ENCODE results near the gene FAM120B. TPM values are rescaled to one million over a fixed set of nuclear protein-coding genes. Genes with fewer than 3 reads are reported as not detected.
A peak's percentile ranks its signal among the peaks of the same experiment; 100 is the strongest.

FAM120B gene
- 17.9 TPM for polyA plus RNA-seq (2013)

GRCh38 chr6:170306324-170307079, at the start of gene FAM120B:
FAM120B (plus strand) TSS chr6:170306758; CDS start chr6:170317391, 10,633 bp downstream.
- peaks cover 2 to 24% (median 19%) of the 10 kb centered on the region in 4 experiments for H3K4me1 ChIP-seq (ENCODE audit: control extremely low read depth in 1 of 4, control insufficient read depth in 4 of 4, insufficient read depth in 4 of 4, low read length in 3 of 4)
- CTCF ChIA-PET: interaction anchor here (0.9 to 1.6 kb wide), 3 partner anchors 11 to 503 kb away, joined by 3 to 4 read pairs (median 4); no protein-coding TSS in a partner anchor
- under 1% methylated on average over 79 of the region's 97 CpGs for WGBS (ENCODE audit: insufficient coverage)

GRCh38 chr6:170257376-170257775, 49.2 kb upstream of the FAM120B start:
- ChIA-PET POLR2A (no interaction called here), CTCF (interaction anchor here (0.7 kb wide), 1 partner anchor 19 kb away, joined by 3 read pairs; no protein-coding TSS in a partner anchor)
- H3K27ac ChIP-seq (ENCODE audit: insufficient read depth in 1 of 2, low read depth in 1 of 2, low read length in 2 of 2, poor library complexity in 1 of 2, severe bottlenecking in 2 of 2): no peak overlapping the region
- WGBS (ENCODE audit: insufficient coverage): 91% methylated on average over 2 of the region's 4 CpGs
- peaks cover 0 to 9% (median 2%) of the 10 kb centered on the region in 5 experiments for H3K27me3 ChIP-seq (replicated peaks in 2 of 5; ENCODE audit: control insufficient read depth in 4 of 5, insufficient read depth in 5 of 5, low read length in 4 of 5)
- H3K36me3 ChIP-seq (ENCODE audit: control insufficient read depth in 4 of 4, insufficient read depth in 4 of 4, low read length in 3 of 4): no peaks in the 10 kb centered on the region
- no peak overlapping the region for H3K4me3 ChIP-seq (ENCODE audit: control insufficient read depth in 1 of 7, extremely low read depth in 1 of 7, insufficient read depth in 4 of 7, low read depth in 2 of 7, low read length in 6 of 7)
- no peak for DNase-seq
- H3K4me1 ChIP-seq (ENCODE audit: control extremely low read depth in 1 of 4, control insufficient read depth in 4 of 4, insufficient read depth in 4 of 4, low read length in 3 of 4): no peaks in the 10 kb centered on the region
- no peaks in the 10 kb centered on the region for H3K9me3 ChIP-seq (ENCODE audit: control extremely low read depth in 1 of 5, control insufficient read depth in 4 of 5, insufficient read depth in 2 of 5, low read depth in 1 of 5, low read length in 4 of 5)

More at GRCh38 chr6:170306324-170307079, at the start of gene FAM120B:
- no peaks in the 10 kb centered on the region for H3K27me3 ChIP-seq (replicated peaks in 2 of 5; ENCODE audit: control insufficient read depth in 4 of 5, insufficient read depth in 5 of 5, low read length in 4 of 5)
- peaks cover 0 to 4% (median 1%) of the 10 kb centered on the region in 4 experiments for H3K36me3 ChIP-seq (ENCODE audit: control insufficient read depth in 4 of 4, insufficient read depth in 4 of 4, low read length in 3 of 4)
- H3K27ac ChIP-seq (ENCODE audit: insufficient read depth in 1 of 2, low read depth in 1 of 2, low read length in 2 of 2, poor library complexity in 1 of 2, severe bottlenecking in 2 of 2): peak within 1 kb of the TSS; percentile 76 to 88
- POLR2A ChIA-PET: interaction anchor here (0.7 kb wide), 2 partner anchors 11 kb away, joined by 3 read pairs; no protein-coding TSS in a partner anchor
- peak; percentile 96 to 98 (median 97) for DNase-seq
- peaks cover 0 to 3% (median 0%) of the 10 kb centered on the region in 5 experiments for H3K9me3 ChIP-seq (ENCODE audit: control extremely low read depth in 1 of 5, control insufficient read depth in 4 of 5, insufficient read depth in 2 of 5, low read depth in 1 of 5, low read length in 4 of 5)
- peak within 1 kb of the TSS; percentile 65 to 89 (median 85) for H3K4me3 ChIP-seq (ENCODE audit: control insufficient read depth in 1 of 7, extremely low read depth in 1 of 7, insufficient read depth in 4 of 7, low read depth in 2 of 7, low read length in 6 of 7)

- no peaks in the 10 kb centered on the region for H3K36me3 ChIP-seq (ENCODE audit: control insufficient read depth in 4 of 4, insufficient read depth in 4 of 4, low read length in 3 of 4)
- H3K4me3 ChIP-seq (ENCODE audit: control insufficient read depth in 1 of 7, extremely low read depth in 1 of 7, insufficient read depth in 4 of 7, low read depth in 2 of 7, low read length in 6 of 7): no peak overlapping the region
- CTCF ChIA-PET: interaction anchor here (0.9 kb wide), 1 partner anchor 169 kb away, joined by 3 read pairs; no protein-coding TSS in a partner anchor
- H3K27ac ChIP-seq (ENCODE audit: insufficient read depth in 1 of 2, low read depth in 1 of 2, low read length in 2 of 2, poor library complexity in 1 of 2, severe bottlenecking in 2 of 2): no peak overlapping the region
- no peak for DNase-seq
- POLR2A ChIA-PET: no interaction called here
- H3K27me3 ChIP-seq (replicated peaks in 2 of 5; ENCODE audit: control insufficient read depth in 4 of 5, insufficient read depth in 5 of 5, low read length in 4 of 5): peaks cover 0 to 17% (median 4%) of the 10 kb centered on the region in 5 experiments
- WGBS (ENCODE audit: insufficient coverage): 97% methylated on average over 5 of the region's 6 CpGs
- no peaks in the 10 kb centered on the region for H3K9me3 ChIP-seq (ENCODE audit: control extremely low read depth in 1 of 5, control insufficient read depth in 4 of 5, insufficient read depth in 2 of 5, low read depth in 1 of 5, low read length in 4 of 5)
- no peaks in the 10 kb centered on the region for H3K4me1 ChIP-seq (ENCODE audit: control extremely low read depth in 1 of 4, control insufficient read depth in 4 of 4, insufficient read depth in 4 of 4, low read length in 3 of 4)
Measured at GRCh38 chr6:170258407-170258806, 48.2 kb upstream of the FAM120B start.

DNA sequence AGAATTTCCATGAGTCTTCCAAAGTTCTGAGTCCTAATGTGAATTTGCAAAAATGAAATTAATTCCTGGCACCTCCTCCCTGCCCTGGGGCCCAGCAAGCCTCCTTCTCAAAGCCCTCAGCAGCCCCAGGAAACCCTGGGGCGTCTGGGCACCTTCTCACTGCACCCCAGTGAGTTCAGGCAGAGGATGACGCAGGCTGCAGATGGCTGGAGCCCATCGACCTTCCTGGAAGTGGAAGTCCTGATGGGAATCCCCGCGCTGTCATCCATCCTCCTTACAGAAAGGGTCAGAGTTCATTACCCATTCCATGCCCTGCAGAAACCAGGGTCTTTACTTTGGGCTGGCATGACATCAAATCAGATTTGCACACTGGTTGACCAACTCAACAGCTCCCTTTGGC, 47.3 kb upstream of the FAM120B start:
- H3K4me3 ChIP-seq (ENCODE audit: control insufficient read depth in 1 of 7, extremely low read depth in 1 of 7, insufficient read depth in 4 of 7, low read depth in 2 of 7, low read length in 6 of 7): no peak overlapping the region
- no peak overlapping the region for H3K27ac ChIP-seq (ENCODE audit: insufficient read depth in 1 of 2, low read depth in 1 of 2, low read length in 2 of 2, poor library complexity in 1 of 2, severe bottlenecking in 2 of 2)
- no peaks in the 10 kb centered on the region for H3K36me3 ChIP-seq (ENCODE audit: control insufficient read depth in 4 of 4, insufficient read depth in 4 of 4, low read length in 3 of 4)
- DNase-seq: no peak
- ChIA-PET POLR2A (no interaction called here), CTCF (no interaction called here)
- H3K9me3 ChIP-seq (ENCODE audit: control extremely low read depth in 1 of 5, control insufficient read depth in 4 of 5, insufficient read depth in 2 of 5, low read depth in 1 of 5, low read length in 4 of 5): no peaks in the 10 kb centered on the region
- H3K4me1 ChIP-seq (ENCODE audit: control extremely low read depth in 1 of 4, control insufficient read depth in 4 of 4, insufficient read depth in 4 of 4, low read length in 3 of 4): no peaks in the 10 kb centered on the region
- peaks cover 0 to 23% (median 6%) of the 10 kb centered on the region in 5 experiments for H3K27me3 ChIP-seq (replicated peaks in 2 of 5; ENCODE audit: control insufficient read depth in 4 of 5, insufficient read depth in 5 of 5, low read length in 4 of 5)
- WGBS (ENCODE audit: insufficient coverage): 93% methylated on average over 5 of the region's 5 CpGs

DNA sequence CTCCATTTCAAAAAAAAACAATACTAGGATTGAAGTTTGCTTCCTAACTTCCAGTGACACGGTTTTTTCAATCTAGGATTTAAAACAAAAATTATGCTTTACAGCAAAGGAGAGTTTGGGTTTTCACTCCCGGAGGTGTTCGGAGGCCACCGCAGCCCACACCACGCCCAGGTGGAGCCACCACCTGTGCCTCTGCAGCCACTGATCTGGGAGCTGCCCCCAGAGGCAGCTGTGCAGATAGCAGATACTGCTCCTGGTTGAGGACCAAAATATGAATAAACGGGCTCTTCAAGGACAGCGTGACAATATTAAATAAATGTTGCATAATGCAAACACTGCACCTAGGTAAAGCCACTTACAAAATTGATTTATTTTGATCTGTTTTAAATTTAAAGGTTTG, 45.9 kb upstream of the FAM120B start:
- Histone ChIP-seq H3K9me3 (ENCODE audit: control extremely low read depth in 1 of 5, control insufficient read depth in 4 of 5, insufficient read depth in 2 of 5, low read depth in 1 of 5, low read length in 4 of 5) (no peaks in the 10 kb centered on the region), H3K27ac (ENCODE audit: insufficient read depth in 1 of 2, low read depth in 1 of 2, low read length in 2 of 2, poor library complexity in 1 of 2, severe bottlenecking in 2 of 2) (no peak overlapping the region), H3K27me3 (replicated peaks in 2 of 5; ENCODE audit: control insufficient read depth in 4 of 5, insufficient read depth in 5 of 5, low read length in 4 of 5) (peaks cover 0 to 23% (median 6%) of the 10 kb centered on the region in 5 experiments), H3K4me1 (ENCODE audit: control extremely low read depth in 1 of 4, control insufficient read depth in 4 of 4, insufficient read depth in 4 of 4, low read length in 3 of 4) (no peaks in the 10 kb centered on the region), H3K36me3 (ENCODE audit: control insufficient read depth in 4 of 4, insufficient read depth in 4 of 4, low read length in 3 of 4) (no peaks in the 10 kb centered on the region), H3K4me3 (ENCODE audit: control insufficient read depth in 1 of 7, extremely low read depth in 1 of 7, insufficient read depth in 4 of 7, low read depth in 2 of 7, low read length in 6 of 7) (no peak overlapping the region)
- ChIA-PET POLR2A (no interaction called here), CTCF (no interaction called here)
- DNase-seq: no peak
- 91% methylated on average over 5 of the region's 7 CpGs for WGBS (ENCODE audit: insufficient coverage)

DNA sequence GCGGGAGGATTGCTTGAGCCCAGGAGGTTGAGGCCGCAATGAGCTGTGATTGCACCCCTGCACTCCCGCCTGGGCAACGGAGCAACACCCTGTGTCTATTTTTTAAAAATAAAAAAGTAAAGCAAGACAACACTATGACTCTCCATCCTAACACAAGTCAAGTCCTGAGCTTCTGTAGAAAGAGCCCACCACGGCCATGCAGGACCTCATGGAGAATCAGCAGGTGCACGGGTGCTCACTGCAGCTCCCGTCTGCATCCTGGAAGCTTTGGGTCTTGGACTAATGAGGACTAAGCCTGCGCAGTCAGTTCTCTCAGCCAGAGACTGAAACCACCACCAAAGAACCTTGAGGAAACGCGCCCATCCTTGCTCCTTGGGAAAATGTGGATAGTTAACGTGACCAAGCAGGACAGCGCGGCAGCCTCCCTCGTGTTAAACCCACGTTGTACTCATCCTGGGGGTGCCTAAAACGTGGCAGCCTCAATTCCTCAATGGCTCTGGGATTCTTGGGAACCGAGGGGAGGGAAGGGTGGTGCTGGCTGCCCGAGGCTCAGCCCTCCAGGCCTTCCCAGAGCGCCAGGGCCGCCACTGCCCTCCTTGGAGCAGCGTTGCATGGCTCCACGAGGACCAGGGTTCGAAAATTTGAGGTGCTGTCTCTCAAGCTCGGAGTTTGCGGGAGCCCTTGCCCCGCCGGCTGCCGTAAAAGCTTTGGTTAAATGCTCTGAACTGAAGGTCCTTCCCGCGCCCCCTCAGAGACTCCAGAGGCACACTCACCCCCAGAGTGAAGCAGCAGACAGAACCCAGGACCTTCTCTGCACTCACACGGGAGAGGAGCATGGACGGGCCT, 44.7 kb upstream of the FAM120B start:
- no peak overlapping the region for H3K4me3 ChIP-seq (ENCODE audit: control insufficient read depth in 1 of 7, extremely low read depth in 1 of 7, insufficient read depth in 4 of 7, low read depth in 2 of 7, low read length in 6 of 7)
- H3K9me3 ChIP-seq (ENCODE audit: control extremely low read depth in 1 of 5, control insufficient read depth in 4 of 5, insufficient read depth in 2 of 5, low read depth in 1 of 5, low read length in 4 of 5): no peaks in the 10 kb centered on the region
- H3K36me3 ChIP-seq (ENCODE audit: control insufficient read depth in 4 of 4, insufficient read depth in 4 of 4, low read length in 3 of 4): no peaks in the 10 kb centered on the region
- ChIA-PET CTCF (interaction anchor here (0.8 to 1.2 kb wide), 2 partner anchors 10 to 22 kb away, joined by 4 to 6 read pairs; no protein-coding TSS in a partner anchor), POLR2A (interaction anchor here (0.7 kb wide), 1 partner anchor 394 kb away, joined by 5 read pairs; no protein-coding TSS in a partner anchor)
- DNase-seq: no peak
- H3K4me1 ChIP-seq (ENCODE audit: control extremely low read depth in 1 of 4, control insufficient read depth in 4 of 4, insufficient read depth in 4 of 4, low read length in 3 of 4): no peaks in the 10 kb centered on the region
- no peak overlapping the region for H3K27ac ChIP-seq (ENCODE audit: insufficient read depth in 1 of 2, low read depth in 1 of 2, low read length in 2 of 2, poor library complexity in 1 of 2, severe bottlenecking in 2 of 2)
- WGBS (ENCODE audit: insufficient coverage): 88% methylated on average over 28 of the region's 32 CpGs
- peaks cover 0 to 23% (median 6%) of the 10 kb centered on the region in 5 experiments for H3K27me3 ChIP-seq (replicated peaks in 2 of 5; ENCODE audit: control insufficient read depth in 4 of 5, insufficient read depth in 5 of 5, low read length in 4 of 5)

Measured in common myeloid progenitor, CD34-positive (primary cell).